ENCODE results near the gene ABCC2. TPM values are rescaled to one million over a fixed set of nuclear protein-coding genes. Genes with fewer than 3 reads are reported as not detected.

ABCC2 gene
- total and polyA plus RNA-seq, 2 experiments from 2014 or later = 0.45 to 2.4 TPM

DNA sequence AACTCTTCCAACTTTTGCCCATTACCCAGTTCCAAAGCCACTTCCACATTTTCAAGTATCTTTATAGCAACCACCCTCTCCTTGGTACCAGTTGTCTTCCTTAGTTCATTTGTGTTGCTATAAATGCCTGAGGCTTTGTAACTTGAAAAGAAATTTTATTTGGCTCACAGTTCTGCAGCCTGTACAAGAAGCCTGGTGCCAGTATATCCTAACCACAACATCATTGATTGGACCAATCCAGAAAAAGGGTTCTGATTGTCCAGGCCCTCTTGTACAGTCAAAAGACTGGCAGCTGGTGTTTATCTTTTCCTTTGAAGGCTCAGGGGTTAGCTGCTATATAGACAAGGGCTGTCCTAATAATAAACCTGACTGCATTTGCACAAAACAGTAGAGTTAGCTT, 21.1 kb upstream of the ABCC2 start:
- peaks cover 26% of the 10 kb centered on the region for H3K36me3 Mint-ChIP-seq (ENCODE audit: low read depth)
- Histone ChIP-seq H2AFZ (no peak overlapping the region), H3K4me1 (ENCODE audit: insufficient read depth) (no peaks in the 10 kb centered on the region), H3K27ac (ENCODE audit: low read depth) (no peak overlapping the region), H3F3A (replicated peaks; ENCODE audit: low read depth) (no peaks in the 10 kb centered on the region), H3K4me2 (no peak overlapping the region), H3K79me2 (replicated peaks; ENCODE audit: insufficient read depth) (no peaks in the 10 kb centered on the region), H3K36me3 (ENCODE audit: insufficient read depth) (no peaks in the 10 kb centered on the region), H4K20me1 (replicated peaks; ENCODE audit: insufficient read depth) (no peaks in the 10 kb centered on the region; the same call in 1 of the 2 replicates), H3K9me2 (ENCODE audit: insufficient read depth) (peaks cover 4% of the 10 kb centered on the region; the same call in 1 of the 2 replicates), H3K27me3 (ENCODE audit: insufficient read depth) (no peaks in the 10 kb centered on the region), H3K4me3 (no peak overlapping the region)
- H3K9me3 Mint-ChIP-seq = no peaks in the 10 kb centered on the region
- no peaks in the 10 kb centered on the region for H3K27me3 Mint-ChIP-seq (ENCODE audit: insufficient read depth, low read depth, poor library complexity)
- H3K4me1 Mint-ChIP-seq = no peaks in the 10 kb centered on the region
- H3K27ac Mint-ChIP-seq = no peak overlapping the region
- DNase-seq (ENCODE audit: low spot score) = no peak
- no peak for ATAC-seq
- H3K4me3 Mint-ChIP-seq = no peak overlapping the region
- TF ChIP-seq ZNF114 (CRISPR knock-in tag; IDR thresholded peaks at IDR 0.05) (no peak), REST (IDR thresholded peaks at IDR 0.05; ENCODE audit: unreplicated experiment) (no peak), POLR2AphosphoS5 (IDR thresholded peaks at IDR 0.05; ENCODE audit: low read depth) (no peak), JUNB (IDR thresholded peaks at IDR 0.05; ENCODE audit: unreplicated experiment) (no peak), CREB1 (CRISPR knock-in tag; IDR thresholded peaks at IDR 0.05; ENCODE audit: low read depth) (no peak), EZH2 (IDR thresholded peaks at IDR 0.05; ENCODE audit: low read depth, unreplicated experiment) (no peak), NANOG (IDR thresholded peaks at IDR 0.05; ENCODE audit: borderline replicate concordance) (no peak), ZNF331 (CRISPR knock-in tag; IDR thresholded peaks at IDR 0.05; ENCODE audit: low read depth) (no peak), STAT1 (IDR thresholded peaks at IDR 0.05; ENCODE audit: unreplicated experiment) (no peak), EZH2phosphoT487 (IDR thresholded peaks at IDR 0.05; ENCODE audit: unreplicated experiment) (no peak)
- TF ChIP-seq, protein P1, sequence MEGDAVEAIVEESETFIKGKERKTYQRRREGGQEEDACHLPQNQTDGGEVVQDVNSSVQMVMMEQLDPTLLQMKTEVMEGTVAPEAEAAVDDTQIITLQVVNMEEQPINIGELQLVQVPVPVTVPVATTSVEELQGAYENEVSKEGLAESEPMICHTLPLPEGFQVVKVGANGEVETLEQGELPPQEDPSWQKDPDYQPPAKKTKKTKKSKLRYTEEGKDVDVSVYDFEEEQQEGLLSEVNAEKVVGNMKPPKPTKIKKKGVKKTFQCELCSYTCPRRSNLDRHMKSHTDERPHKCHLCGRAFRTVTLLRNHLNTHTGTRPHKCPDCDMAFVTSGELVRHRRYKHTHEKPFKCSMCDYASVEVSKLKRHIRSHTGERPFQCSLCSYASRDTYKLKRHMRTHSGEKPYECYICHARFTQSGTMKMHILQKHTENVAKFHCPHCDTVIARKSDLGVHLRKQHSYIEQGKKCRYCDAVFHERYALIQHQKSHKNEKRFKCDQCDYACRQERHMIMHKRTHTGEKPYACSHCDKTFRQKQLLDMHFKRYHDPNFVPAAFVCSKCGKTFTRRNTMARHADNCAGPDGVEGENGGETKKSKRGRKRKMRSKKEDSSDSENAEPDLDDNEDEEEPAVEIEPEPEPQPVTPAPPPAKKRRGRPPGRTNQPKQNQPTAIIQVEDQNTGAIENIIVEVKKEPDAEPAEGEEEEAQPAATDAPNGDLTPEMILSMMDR (conservative IDR thresholded peaks at IDR 0.05; ENCODE audit: low read depth in 2 of 2) = no peak
- TF ChIP-seq, protein P2, sequence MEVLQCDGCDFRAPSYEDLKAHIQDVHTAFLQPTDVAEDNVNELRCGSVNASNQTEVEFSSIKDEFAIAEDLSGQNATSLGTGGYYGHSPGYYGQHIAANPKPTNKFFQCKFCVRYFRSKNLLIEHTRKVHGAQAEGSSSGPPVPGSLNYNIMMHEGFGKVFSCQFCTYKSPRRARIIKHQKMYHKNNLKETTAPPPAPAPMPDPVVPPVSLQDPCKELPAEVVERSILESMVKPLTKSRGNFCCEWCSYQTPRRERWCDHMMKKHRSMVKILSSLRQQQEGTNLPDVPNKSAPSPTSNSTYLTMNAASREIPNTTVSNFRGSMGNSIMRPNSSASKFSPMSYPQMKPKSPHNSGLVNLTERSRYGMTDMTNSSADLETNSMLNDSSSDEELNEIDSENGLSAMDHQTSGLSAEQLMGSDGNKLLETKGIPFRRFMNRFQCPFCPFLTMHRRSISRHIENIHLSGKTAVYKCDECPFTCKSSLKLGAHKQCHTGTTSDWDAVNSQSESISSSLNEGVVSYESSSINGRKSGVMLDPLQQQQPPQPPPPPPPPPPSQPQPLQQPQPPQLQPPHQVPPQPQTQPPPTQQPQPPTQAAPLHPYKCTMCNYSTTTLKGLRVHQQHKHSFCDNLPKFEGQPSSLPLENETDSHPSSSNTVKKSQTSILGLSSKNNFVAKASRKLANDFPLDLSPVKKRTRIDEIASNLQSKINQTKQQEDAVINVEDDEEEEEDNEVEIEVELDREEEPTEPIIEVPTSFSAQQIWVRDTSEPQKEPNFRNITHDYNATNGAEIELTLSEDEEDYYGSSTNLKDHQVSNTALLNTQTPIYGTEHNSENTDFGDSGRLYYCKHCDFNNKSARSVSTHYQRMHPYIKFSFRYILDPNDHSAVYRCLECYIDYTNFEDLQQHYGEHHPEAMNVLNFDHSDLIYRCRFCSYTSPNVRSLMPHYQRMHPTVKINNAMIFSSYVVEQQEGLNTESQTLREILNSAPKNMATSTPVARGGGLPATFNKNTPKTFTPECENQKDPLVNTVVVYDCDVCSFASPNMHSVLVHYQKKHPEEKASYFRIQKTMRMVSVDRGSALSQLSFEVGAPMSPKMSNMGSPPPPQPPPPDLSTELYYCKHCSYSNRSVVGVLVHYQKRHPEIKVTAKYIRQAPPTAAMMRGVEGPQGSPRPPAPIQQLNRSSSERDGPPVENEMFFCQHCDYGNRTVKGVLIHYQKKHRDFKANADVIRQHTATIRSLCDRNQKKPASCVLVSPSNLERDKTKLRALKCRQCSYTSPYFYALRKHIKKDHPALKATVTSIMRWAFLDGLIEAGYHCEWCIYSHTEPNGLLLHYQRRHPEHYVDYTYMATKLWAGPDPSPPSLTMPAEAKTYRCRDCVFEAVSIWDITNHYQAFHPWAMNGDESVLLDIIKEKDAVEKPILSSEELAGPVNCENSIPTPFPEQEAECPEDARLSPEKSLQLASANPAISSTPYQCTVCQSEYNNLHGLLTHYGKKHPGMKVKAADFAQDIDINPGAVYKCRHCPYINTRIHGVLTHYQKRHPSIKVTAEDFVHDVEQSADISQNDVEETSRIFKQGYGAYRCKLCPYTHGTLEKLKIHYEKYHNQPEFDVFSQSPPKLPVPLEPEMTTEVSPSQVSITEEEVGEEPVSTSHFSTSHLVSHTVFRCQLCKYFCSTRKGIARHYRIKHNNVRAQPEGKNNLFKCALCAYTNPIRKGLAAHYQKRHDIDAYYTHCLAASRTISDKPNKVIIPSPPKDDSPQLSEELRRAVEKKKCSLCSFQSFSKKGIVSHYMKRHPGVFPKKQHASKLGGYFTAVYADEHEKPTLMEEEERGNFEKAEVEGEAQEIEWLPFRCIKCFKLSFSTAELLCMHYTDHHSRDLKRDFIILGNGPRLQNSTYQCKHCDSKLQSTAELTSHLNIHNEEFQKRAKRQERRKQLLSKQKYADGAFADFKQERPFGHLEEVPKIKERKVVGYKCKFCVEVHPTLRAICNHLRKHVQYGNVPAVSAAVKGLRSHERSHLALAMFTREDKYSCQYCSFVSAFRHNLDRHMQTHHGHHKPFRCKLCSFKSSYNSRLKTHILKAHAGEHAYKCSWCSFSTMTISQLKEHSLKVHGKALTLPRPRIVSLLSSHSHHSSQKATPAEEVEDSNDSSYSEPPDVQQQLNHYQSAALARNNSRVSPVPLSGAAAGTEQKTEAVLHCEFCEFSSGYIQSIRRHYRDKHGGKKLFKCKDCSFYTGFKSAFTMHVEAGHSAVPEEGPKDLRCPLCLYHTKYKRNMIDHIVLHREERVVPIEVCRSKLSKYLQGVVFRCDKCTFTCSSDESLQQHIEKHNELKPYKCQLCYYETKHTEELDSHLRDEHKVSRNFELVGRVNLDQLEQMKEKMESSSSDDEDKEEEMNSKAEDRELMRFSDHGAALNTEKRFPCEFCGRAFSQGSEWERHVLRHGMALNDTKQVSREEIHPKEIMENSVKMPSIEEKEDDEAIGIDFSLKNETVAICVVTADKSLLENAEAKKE (CRISPR knock-in tag; IDR thresholded peaks at IDR 0.05) = no peak
- TF ChIP-seq, protein P3, sequence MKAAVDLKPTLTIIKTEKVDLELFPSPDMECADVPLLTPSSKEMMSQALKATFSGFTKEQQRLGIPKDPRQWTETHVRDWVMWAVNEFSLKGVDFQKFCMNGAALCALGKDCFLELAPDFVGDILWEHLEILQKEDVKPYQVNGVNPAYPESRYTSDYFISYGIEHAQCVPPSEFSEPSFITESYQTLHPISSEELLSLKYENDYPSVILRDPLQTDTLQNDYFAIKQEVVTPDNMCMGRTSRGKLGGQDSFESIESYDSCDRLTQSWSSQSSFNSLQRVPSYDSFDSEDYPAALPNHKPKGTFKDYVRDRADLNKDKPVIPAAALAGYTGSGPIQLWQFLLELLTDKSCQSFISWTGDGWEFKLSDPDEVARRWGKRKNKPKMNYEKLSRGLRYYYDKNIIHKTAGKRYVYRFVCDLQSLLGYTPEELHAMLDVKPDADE (IDR thresholded peaks at IDR 0.05) = no peak

Data from GM23338 (cell line).